Glutamatergic neuron (in vitro differentiated cells): ENCODE data around the gene ITGB5. TPM values are rescaled to one million over a fixed set of nuclear protein-coding genes. Genes with fewer than 3 reads are reported as not detected.

ENCODE experiments used
- DNase-seq: peaks from one replicate; pipeline ENCODE4 v3.0.0; 2022
- H3K27ac Mint-ChIP-seq: one replicate; pipeline ENCODE4 v1.8.0; 2020; ENCODE audit warnings: mild to moderate bottlenecking, mixed read lengths, inconsistent platforms; ENCODE audit not compliant: unreplicated experiment
- H3K27me3 Mint-ChIP-seq: one replicate; pipeline ENCODE4 v1.8.0; 2020; ENCODE audit warnings: mild to moderate bottlenecking, moderate library complexity, mixed read lengths, inconsistent platforms; ENCODE audit not compliant: unreplicated experiment
- H3K36me3 Mint-ChIP-seq: one replicate; pipeline ENCODE4 v1.8.0; 2020; ENCODE audit warnings: mild to moderate bottlenecking, mixed read lengths, inconsistent platforms; ENCODE audit not compliant: unreplicated experiment
- H3K4me1 Mint-ChIP-seq: one replicate; pipeline ENCODE4 v1.8.0; 2020; ENCODE audit warnings: mild to moderate bottlenecking, low read depth, mixed read lengths, inconsistent platforms; ENCODE audit not compliant: unreplicated experiment
- H3K4me3 Mint-ChIP-seq: one replicate; pipeline ENCODE4 v1.8.0; 2020; ENCODE audit warnings: mild to moderate bottlenecking, mixed read lengths, inconsistent platforms; ENCODE audit not compliant: unreplicated experiment
- H3K9me3 Mint-ChIP-seq: one replicate; pipeline ENCODE4 v1.8.0; 2020; ENCODE audit warnings: mild to moderate bottlenecking, moderate library complexity, mixed read lengths, inconsistent platforms; ENCODE audit not compliant: unreplicated experiment
- total RNA-seq: library from RNA; stranded (reverse); fragmentation: NEBNext Ultra II Directional; extraction: Animal tissue kit (Norgen Biotek cat#: 25700); gene quantifications from one replicate; pipeline ENCODE4 v1.2.1, GENCODE V29; 2021; ENCODE audit not compliant: unreplicated experiment
- TF ChIP-seq, protein P1 (sequence below): fragments of 200-600 bp; sonication (generic); IDR thresholded peaks from one replicate; pipeline ENCODE4 v1.5.0; 2021; ENCODE audit not compliant: partially characterized antibody, unreplicated experiment

The ITGB5 gene
- total RNA-seq, 1 donor from 2014 or later, result 12.8 TPM

DNA sequence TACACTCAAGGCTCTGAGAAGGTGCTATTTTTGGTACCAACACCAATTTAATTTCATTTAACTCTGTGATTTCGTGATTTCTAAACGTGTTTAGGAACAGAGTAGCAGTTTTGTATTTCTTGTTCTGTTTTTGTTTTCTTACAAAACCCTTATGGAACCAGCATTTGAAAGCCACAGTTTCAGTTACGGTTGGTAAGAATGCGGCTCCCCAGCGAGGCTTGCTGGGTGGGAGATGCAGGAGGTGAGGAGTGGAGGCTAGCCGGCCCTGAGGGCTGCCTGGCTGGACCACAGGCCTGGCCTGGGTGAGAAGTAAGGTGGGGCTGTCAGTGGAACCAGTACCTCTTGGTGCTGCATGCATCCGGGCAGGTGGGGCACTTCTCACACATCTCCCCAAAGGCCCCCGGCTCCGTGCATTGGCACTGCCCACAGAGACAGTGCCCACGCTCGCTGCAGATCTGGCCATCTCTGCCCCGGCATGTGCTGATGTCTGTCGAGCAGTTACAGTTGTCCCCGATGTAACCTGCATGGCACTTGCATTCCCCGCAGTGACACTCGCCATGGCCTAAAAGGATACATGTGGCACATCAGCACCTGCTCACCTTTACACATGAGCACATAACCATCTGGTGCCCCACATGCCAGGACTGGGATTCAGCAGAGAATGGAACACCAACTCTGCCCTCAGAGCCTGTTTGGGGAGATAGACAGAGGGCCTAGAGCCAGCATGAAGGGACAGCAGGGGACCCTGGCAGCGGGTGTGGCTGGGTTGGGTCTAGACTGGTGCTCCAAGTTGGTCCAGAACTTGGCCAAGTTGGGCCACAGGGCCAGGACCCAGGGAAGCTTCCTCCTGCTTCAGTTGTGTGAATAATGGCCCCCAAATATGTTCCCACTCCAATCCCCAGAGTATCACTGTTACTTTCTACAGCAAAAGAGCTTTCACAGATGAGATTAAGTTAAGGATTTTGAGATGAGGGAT is 113.5 kb downstream of the ITGB5 start:
- H3K4me3 Mint-ChIP-seq, result no peak overlapping the region
- H3K27me3 Mint-ChIP-seq, result peaks cover 5% of the 10 kb centered on the region
- peaks cover 37% of the 10 kb centered on the region for H3K4me1 Mint-ChIP-seq
- no peak for DNase-seq
- TF ChIP-seq, protein P1, sequence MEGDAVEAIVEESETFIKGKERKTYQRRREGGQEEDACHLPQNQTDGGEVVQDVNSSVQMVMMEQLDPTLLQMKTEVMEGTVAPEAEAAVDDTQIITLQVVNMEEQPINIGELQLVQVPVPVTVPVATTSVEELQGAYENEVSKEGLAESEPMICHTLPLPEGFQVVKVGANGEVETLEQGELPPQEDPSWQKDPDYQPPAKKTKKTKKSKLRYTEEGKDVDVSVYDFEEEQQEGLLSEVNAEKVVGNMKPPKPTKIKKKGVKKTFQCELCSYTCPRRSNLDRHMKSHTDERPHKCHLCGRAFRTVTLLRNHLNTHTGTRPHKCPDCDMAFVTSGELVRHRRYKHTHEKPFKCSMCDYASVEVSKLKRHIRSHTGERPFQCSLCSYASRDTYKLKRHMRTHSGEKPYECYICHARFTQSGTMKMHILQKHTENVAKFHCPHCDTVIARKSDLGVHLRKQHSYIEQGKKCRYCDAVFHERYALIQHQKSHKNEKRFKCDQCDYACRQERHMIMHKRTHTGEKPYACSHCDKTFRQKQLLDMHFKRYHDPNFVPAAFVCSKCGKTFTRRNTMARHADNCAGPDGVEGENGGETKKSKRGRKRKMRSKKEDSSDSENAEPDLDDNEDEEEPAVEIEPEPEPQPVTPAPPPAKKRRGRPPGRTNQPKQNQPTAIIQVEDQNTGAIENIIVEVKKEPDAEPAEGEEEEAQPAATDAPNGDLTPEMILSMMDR, result no peak
- peaks cover 5% of the 10 kb centered on the region for H3K9me3 Mint-ChIP-seq
- no peaks in the 10 kb centered on the region for H3K36me3 Mint-ChIP-seq
- H3K27ac Mint-ChIP-seq, result peak overlapping the region; percentile 56

DNA sequence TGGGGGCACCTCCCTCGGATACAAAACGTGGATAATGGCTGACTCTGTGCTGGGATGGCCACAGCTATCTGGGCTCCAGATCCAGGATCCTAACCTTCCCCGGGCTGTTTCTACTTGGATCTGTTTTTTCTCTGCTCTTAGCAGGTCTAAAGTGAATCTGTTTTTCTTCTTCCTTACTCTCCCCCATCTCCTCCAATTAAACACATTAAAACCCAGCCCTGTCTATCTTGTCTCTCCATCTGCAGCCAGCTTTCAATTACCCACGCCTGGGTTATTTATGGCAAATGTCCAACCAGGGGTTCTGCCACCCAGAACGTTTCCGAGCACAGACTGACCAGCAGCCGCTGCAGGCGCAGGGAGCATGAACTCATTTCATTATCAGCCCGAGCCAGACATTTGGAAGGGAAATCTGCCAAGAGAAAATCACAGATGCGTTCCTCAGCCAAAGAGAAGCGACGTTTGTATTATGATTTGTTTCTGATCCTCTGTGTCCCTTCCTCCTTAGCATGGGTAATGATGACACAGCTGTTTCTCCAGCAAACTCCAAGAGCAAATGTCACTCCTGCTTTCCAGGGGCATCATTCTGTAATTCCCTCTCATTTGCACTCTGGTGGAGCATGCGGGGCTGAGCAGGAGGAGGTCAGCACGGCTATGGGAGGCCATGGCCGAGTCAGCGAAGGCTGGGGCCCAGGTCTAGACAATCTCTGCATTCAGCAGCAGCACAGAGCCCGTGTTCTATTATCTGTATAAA is 114.9 kb downstream of the ITGB5 start:
- Mint-ChIP-seq H3K4me1 (peaks cover 37% of the 10 kb centered on the region), H3K27me3 (peaks cover 5% of the 10 kb centered on the region), H3K36me3 (no peaks in the 10 kb centered on the region), H3K9me3 (peaks cover 2% of the 10 kb centered on the region), H3K27ac (peak overlapping the region; percentile 93), H3K4me3 (peak overlapping the region; percentile 7)
- no peak for DNase-seq
- TF ChIP-seq, protein P1, result no peak

DNA sequence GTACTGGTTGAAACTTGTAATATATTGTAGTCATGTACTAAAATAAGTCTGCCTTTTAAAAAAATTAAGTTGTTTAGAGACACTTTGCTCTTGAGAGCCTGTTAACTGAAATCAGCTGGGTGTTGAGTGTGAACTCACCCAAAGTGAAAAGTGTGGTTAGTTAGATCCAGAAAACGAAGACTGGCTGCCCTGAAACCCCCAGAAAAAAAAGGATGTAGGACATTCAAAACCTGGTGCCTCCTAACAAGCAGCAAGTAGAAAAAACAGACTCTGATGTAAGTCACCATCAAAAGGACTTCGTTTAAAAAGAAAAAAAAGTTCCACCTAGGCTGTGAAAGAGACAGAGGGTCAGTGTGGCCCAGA is 116.1 kb downstream of the ITGB5 start:
- Mint-ChIP-seq H3K9me3 (peaks cover 2% of the 10 kb centered on the region), H3K27me3 (peaks cover 5% of the 10 kb centered on the region), H3K4me1 (peaks cover 31% of the 10 kb centered on the region), H3K36me3 (no peaks in the 10 kb centered on the region), H3K4me3 (no peak overlapping the region), H3K27ac (peak overlapping the region; percentile 14)
- no peak for DNase-seq
- TF ChIP-seq, protein P1, result no peak

DNA sequence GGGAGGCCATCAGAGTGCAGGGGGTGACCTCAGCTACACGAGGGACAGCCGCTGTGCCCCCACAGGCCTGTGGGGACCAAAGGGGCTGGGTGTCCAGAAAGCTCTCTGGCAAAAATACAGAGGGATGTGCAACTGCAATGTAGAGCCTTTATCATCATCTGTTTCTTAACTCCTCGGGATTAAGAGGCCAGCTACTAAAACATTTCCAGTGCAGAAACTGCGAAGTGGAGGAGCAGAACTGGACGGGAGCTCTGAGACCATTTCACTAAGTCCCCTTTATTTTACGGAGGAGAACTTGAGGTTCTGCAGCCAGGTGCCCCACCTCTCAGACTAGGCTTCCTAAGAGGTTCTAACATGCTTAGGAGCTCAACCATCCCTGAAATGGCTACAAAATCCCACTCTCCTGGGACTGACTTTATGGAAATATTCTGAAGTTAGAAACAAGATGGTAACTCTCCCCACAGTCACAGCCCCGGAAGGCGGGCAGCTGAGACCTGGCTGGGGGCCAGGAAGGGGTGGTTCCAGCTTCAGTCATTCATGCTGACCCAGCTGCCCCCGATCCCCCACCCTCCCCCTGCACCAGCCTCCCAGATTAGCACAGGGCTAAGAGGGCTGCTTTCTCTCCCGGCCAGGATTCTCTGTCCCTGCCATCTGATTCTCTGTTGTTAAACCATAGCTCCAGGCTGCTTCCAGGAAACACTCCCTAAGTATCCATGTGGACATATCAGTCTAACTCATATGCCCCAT is 116.7 kb downstream of the ITGB5 start:
- Mint-ChIP-seq H3K4me1 (peaks cover 27% of the 10 kb centered on the region), H3K4me3 (no peak overlapping the region), H3K36me3 (no peaks in the 10 kb centered on the region), H3K27me3 (peaks cover 8% of the 10 kb centered on the region), H3K27ac (peak overlapping the region; percentile 14), H3K9me3 (peaks cover 2% of the 10 kb centered on the region)
- TF ChIP-seq, protein P1, result no peak
- DNase-seq, result no peak
